HepG2 (cell line): ENCODE measurements around the gene SAP25. TPM values are rescaled to one million over a fixed set of nuclear protein-coding genes. Genes with fewer than 3 reads are reported as not detected.

Experiments
- ASH2L ChIP-seq: fragments of 300-600, 200-600 bp; sonication (generic); IDR thresholded peaks from 2 replicates; pipeline ENCODE4 v1.7.0; 2017; ENCODE audit warnings: low read depth, mild to moderate bottlenecking, moderate library complexity, mixed read lengths, low read length; ENCODE audit not compliant: insufficient read length
- HDAC2 ChIP-seq: sonication (generic); formaldehyde crosslinking; IDR thresholded peaks from 2 replicates; pipeline ENCODE4 v1.4.0; 2020; ENCODE audit warnings: missing genetic modification reagents
- SALL2 ChIP-seq: sonication (generic); formaldehyde crosslinking; IDR thresholded peaks from 2 replicates; pipeline ENCODE4 v1.8.1; 2023; ENCODE audit warnings: mild to moderate bottlenecking, missing genetic modification reagents, inconsistent platforms
- XRCC5 ChIP-seq: fragments of 200-400 bp; formaldehyde crosslinking; optimal IDR thresholded peaks from 2 replicates; pipeline ENCODE3; 2017; ENCODE audit warnings: mild to moderate bottlenecking, low read length
- ZNF350 ChIP-seq: sonication (generic); formaldehyde crosslinking; IDR thresholded peaks from 2 replicates; pipeline ENCODE4 v1.4.0; 2020; ENCODE audit warnings: mild to moderate bottlenecking, low read depth, missing genetic modification reagents, borderline replicate concordance
- ZNF484 ChIP-seq: sonication (generic); formaldehyde crosslinking; IDR thresholded peaks from 2 replicates; pipeline ENCODE4 v1.5.1; 2020; ENCODE audit warnings: mild to moderate bottlenecking, low read depth, missing genetic modification reagents, borderline replicate concordance
- polyA plus RNA-seq, 8 experiments: library from polyadenylated mRNA; depleted of rRNA in 3 of 8; stranded (reverse) in 7 of 8; unstranded in 1 of 8; fragments of >200 nt; fragmentation: Illumina TruSeq in 4 of 8; extraction: Trizol in 4 of 8; gene quantifications; 2 replicates each; pipeline versions ENCODE4 v1.2.1 to v1.2.3, GENCODE V29; 2011 to 2016; ENCODE audit warnings: low read depth in 4 of 8, missing spikeins in 1 of 8, mixed read lengths in 1 of 8; ENCODE audit not compliant: insufficient read depth in 1 of 8
- total RNA-seq, 5 experiments: library from RNA; depleted of rRNA; stranded (reverse); fragments of >200 nt; fragmentation: Illumina TruSeq; extraction: Trizol; gene quantifications; 2 replicates each; pipeline ENCODE4 v1.2.3, GENCODE V29; 2016; ENCODE audit warnings: low read depth in 1 of 5
- TF ChIP-seq, protein P1 (sequence below): sonication (generic); formaldehyde crosslinking; IDR thresholded peaks from 2 replicates; pipeline ENCODE4 v1.4.0; 2020; ENCODE audit warnings: missing genetic modification reagents, borderline replicate concordance
- TF ChIP-seq, protein P2 (sequence below): sonication (generic); formaldehyde crosslinking; IDR thresholded peaks from 2 replicates; pipeline ENCODE4 v1.5.1; 2020; ENCODE audit warnings: missing genetic modification reagents, mild to moderate bottlenecking, borderline replicate concordance
- TF ChIP-seq, protein P3 (sequence below), 2 experiments: sonication (generic) in 1 of 2; formaldehyde crosslinking in 1 of 2; IDR thresholded peaks; 2 replicates each; pipeline versions ENCODE4 v1.4.0 to v1.6.1; 2016 to 2020; ENCODE audit warnings: borderline replicate concordance in 1 of 2, low read depth in 1 of 2, mild to moderate bottlenecking in 1 of 2, missing genetic modification reagents in 1 of 2
- TF ChIP-seq, protein P4 (sequence below): sonication (generic); formaldehyde crosslinking; IDR thresholded peaks from 2 replicates; pipeline ENCODE4 v1.8.0; 2022; ENCODE audit warnings: missing genetic modification reagents, low read depth, mild to moderate bottlenecking, borderline replicate concordance

The SAP25 gene
- total and polyA plus RNA-seq, 2 of the 13 experiments (the other 11 are each of a cell fraction or from before 2014, with no cell fraction given): 0.15 to 0.20 TPM

DNA sequence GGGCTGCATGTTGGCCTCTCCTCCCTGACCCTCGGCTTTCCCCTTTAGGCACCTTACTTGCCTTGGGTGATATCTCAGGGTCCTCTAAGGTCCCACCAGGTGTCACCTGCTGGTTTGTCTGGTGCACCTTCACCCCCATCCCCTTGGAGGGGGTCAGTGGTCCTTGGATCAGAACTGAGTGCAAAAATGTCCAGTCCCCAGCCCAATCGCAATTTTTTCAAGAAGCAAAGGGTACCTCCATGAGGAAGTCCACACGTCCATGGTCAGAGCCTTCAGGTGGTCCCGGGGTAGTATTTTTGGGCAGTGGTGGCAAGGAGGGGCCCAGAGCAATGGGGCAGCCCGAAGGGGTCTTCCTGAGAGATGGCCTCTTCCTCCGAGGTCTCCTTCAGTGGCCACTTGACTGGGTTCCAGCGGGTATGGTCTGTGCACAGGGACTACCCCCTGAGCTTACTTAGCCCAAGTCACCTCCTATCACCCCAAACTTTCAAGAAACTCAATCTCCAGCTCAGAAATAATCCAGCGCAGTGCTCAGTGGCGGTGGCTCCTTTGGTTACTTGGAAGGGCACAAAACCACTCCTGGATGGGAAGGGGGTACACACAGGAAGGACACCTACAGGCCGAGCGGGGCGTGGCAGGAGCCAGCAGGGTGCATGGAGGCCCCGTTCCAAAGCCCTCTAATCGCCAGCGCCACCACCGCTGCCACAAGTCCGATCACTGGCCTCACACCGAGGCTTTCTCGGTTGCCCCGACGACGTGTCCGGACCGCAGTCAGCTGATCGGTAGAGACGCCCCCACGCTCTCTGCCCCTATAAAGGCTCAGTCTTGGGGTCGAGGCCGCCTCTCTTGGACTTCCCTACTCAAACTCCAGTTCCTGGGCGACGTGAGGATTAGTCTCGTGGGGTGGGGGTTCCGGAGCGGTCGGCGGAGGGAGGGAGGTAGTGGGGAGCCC, 4.5 kb downstream of the SAP25 start (continued):
- TF ChIP-seq XRCC5 (peak; percentile 94), ZNF350 (CRISPR knock-in tag) (peak; percentile 31; the same call in 1 of the 2 replicates), ZNF484 (CRISPR knock-in tag) (no peak), HDAC2 (CRISPR knock-in tag) (peak; percentile 42), SALL2 (peak; percentile 66; the same call in 1 of the 2 replicates), ASH2L (peak; percentile 35)
- TF ChIP-seq, protein P1, sequence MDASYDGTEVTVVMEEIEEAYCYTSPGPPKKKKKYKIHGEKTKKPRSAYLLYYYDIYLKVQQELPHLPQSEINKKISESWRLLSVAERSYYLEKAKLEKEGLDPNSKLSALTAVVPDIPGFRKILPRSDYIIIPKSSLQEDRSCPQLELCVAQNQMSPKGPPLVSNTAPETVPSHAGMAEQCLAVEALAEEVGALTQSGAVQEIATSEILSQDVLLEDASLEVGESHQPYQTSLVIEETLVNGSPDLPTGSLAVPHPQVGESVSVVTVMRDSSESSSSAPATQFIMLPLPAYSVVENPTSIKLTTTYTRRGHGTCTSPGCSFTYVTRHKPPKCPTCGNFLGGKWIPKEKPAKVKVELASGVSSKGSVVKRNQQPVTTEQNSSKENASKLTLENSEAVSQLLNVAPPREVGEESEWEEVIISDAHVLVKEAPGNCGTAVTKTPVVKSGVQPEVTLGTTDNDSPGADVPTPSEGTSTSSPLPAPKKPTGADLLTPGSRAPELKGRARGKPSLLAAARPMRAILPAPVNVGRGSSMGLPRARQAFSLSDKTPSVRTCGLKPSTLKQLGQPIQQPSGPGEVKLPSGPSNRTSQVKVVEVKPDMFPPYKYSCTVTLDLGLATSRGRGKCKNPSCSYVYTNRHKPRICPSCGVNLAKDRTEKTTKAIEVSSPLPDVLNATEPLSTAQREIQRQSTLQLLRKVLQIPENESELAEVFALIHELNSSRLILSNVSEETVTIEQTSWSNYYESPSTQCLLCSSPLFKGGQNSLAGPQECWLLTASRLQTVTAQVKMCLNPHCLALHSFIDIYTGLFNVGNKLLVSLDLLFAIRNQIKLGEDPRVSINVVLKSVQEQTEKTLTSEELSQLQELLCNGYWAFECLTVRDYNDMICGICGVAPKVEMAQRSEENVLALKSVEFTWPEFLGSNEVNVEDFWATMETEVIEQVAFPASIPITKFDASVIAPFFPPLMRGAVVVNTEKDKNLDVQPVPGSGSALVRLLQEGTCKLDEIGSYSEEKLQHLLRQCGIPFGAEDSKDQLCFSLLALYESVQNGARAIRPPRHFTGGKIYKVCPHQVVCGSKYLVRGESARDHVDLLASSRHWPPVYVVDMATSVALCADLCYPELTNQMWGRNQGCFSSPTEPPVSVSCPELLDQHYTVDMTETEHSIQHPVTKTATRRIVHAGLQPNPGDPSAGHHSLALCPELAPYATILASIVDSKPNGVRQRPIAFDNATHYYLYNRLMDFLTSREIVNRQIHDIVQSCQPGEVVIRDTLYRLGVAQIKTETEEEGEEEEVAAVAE (CRISPR knock-in tag): peak; percentile 79; the same call in 1 of the 2 replicates
- TF ChIP-seq, protein P2, sequence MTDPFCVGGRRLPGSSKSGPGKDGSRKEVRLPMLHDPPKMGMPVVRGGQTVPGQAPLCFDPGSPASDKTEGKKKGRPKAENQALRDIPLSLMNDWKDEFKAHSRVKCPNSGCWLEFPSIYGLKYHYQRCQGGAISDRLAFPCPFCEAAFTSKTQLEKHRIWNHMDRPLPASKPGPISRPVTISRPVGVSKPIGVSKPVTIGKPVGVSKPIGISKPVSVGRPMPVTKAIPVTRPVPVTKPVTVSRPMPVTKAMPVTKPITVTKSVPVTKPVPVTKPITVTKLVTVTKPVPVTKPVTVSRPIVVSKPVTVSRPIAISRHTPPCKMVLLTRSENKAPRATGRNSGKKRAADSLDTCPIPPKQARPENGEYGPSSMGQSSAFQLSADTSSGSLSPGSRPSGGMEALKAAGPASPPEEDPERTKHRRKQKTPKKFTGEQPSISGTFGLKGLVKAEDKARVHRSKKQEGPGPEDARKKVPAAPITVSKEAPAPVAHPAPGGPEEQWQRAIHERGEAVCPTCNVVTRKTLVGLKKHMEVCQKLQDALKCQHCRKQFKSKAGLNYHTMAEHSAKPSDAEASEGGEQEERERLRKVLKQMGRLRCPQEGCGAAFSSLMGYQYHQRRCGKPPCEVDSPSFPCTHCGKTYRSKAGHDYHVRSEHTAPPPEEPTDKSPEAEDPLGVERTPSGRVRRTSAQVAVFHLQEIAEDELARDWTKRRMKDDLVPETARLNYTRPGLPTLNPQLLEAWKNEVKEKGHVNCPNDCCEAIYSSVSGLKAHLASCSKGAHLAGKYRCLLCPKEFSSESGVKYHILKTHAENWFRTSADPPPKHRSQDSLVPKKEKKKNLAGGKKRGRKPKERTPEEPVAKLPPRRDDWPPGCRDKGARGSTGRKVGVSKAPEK (CRISPR knock-in tag): no peak; the same call in 1 of the 2 replicates
- TF ChIP-seq, protein P3, sequence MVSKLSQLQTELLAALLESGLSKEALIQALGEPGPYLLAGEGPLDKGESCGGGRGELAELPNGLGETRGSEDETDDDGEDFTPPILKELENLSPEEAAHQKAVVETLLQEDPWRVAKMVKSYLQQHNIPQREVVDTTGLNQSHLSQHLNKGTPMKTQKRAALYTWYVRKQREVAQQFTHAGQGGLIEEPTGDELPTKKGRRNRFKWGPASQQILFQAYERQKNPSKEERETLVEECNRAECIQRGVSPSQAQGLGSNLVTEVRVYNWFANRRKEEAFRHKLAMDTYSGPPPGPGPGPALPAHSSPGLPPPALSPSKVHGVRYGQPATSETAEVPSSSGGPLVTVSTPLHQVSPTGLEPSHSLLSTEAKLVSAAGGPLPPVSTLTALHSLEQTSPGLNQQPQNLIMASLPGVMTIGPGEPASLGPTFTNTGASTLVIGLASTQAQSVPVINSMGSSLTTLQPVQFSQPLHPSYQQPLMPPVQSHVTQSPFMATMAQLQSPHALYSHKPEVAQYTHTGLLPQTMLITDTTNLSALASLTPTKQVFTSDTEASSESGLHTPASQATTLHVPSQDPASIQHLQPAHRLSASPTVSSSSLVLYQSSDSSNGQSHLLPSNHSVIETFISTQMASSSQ (IDR thresholded peaks at IDR 0.05; ENCODE audit: low read depth): 0 out of 2 replicates have a peak, but pooled peaks have one; percentile 53
- TF ChIP-seq, protein P3 (CRISPR knock-in tag; IDR thresholded peaks at IDR 0.05; ENCODE audit: borderline replicate concordance): 0 out of 2 replicates have a peak, but pooled peaks have one; percentile 32
- TF ChIP-seq, protein P4, sequence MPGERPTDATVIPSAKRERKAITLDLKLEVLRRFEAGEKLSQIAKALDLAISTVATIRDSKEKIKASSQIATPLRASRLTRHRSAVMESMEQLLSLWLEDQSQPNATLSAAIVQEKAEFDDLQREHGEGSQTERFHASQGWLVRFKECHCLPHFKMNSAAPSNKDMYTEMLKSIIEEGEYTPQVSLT: 0 out of 2 replicates have a peak, but pooled peaks have one; percentile 94
